H9 (cell line): Measurements from ENCODE around the gene CNN3. TPM values are rescaled to one million over a fixed set of nuclear protein-coding genes. Genes with fewer than 3 reads are reported as not detected.
A peak's percentile ranks its signal among the peaks of the same experiment; 100 is the strongest.

ENCODE experiments used
- DNase-seq: peaks from one replicate; pipeline ENCODE4 v3.0.0-alpha.2; 2017
- H2AFZ ChIP-seq: one replicate; pipeline ENCODE4 v1.6.1; 2013; ENCODE audit warnings: mild to moderate bottlenecking, low read length, control low read depth, moderate library complexity
- H2AK5ac ChIP-seq: 2 replicates; pipeline ENCODE4 v1.6.1; 2013; ENCODE audit warnings: low read length, control low read depth, mixed read lengths; ENCODE audit not compliant: insufficient read length
- H2BK120ac ChIP-seq: one replicate; pipeline ENCODE4 v1.6.1; 2013; ENCODE audit warnings: low read depth, mild to moderate bottlenecking, low read length, control low read depth, inconsistent platforms; ENCODE audit not compliant: poor library complexity, severe bottlenecking
- H2BK12ac ChIP-seq: 2 replicates; pipeline ENCODE4 v1.6.1; 2013; ENCODE audit warnings: low read length, control low read depth, mixed read lengths, low read depth; ENCODE audit not compliant: insufficient read length
- H2BK15ac ChIP-seq: 2 replicates; pipeline ENCODE4 v1.6.1; 2013; ENCODE audit warnings: low read depth, low read length, control low read depth
- H2BK20ac ChIP-seq: one replicate; pipeline ENCODE4 v1.6.1; 2013; ENCODE audit warnings: low read depth, mild to moderate bottlenecking, low read length, control low read depth, inconsistent platforms; ENCODE audit not compliant: poor library complexity, severe bottlenecking
- H2BK5ac ChIP-seq: 2 replicates; pipeline ENCODE4 v1.6.1; 2013; ENCODE audit warnings: low read length, control low read depth, mixed read lengths; ENCODE audit not compliant: insufficient read length
- H3K14ac ChIP-seq: 2 replicates; pipeline ENCODE4 v1.6.1; 2013; ENCODE audit warnings: low read length, control low read depth; ENCODE audit not compliant: insufficient read depth
- H3K18ac ChIP-seq: 2 replicates; pipeline ENCODE4 v1.6.1; 2013; ENCODE audit warnings: low read depth, mild to moderate bottlenecking, mixed read lengths, low read length, control low read depth; ENCODE audit not compliant: insufficient read length
- H3K23ac ChIP-seq: 2 replicates; pipeline ENCODE4 v1.6.1; 2013; ENCODE audit warnings: low read length, control low read depth, mixed read lengths, low read depth; ENCODE audit not compliant: insufficient read length
- H3K23me2 ChIP-seq: 2 replicates; pipeline ENCODE4 v1.6.1; 2013; ENCODE audit warnings: low read depth, mild to moderate bottlenecking, mixed read lengths, low read length, control low read depth; ENCODE audit not compliant: insufficient read length, poor library complexity, severe bottlenecking
- H3K27ac ChIP-seq: 2 replicates; pipeline ENCODE4 v1.5.1; 2013; ENCODE audit warnings: low read length, control low read depth, mixed read lengths, low read depth; ENCODE audit not compliant: insufficient read length
- H3K27me3 ChIP-seq: 2 replicates; pipeline ENCODE4 v1.6.1; 2013; ENCODE audit warnings: low read length, control low read depth, inconsistent platforms; ENCODE audit not compliant: insufficient read depth
- H3K4ac ChIP-seq: 2 replicates; pipeline ENCODE4 v1.6.1; 2013; ENCODE audit warnings: low read depth, mild to moderate bottlenecking, control low read depth, inconsistent platforms, low read length, moderate library complexity
- H3K4me1 ChIP-seq: 2 replicates; pipeline ENCODE4 v1.6.1; 2013; ENCODE audit warnings: low read length, control low read depth, inconsistent platforms; ENCODE audit not compliant: insufficient read depth
- H3K4me2 ChIP-seq: 2 replicates; pipeline ENCODE4 v1.6.1; 2013; ENCODE audit warnings: low read length, control low read depth, mixed read lengths; ENCODE audit not compliant: insufficient read length, insufficient read depth
- H3K56ac ChIP-seq: 2 replicates; pipeline ENCODE4 v1.6.1; 2013; ENCODE audit warnings: low read depth, mild to moderate bottlenecking, mixed read lengths, low read length, control low read depth; ENCODE audit not compliant: insufficient read length
- H3K79me1 ChIP-seq: 2 replicates; pipeline ENCODE4 v1.6.1; 2013; ENCODE audit warnings: low read depth, mild to moderate bottlenecking, moderate library complexity, low read length, control low read depth, inconsistent platforms; ENCODE audit not compliant: insufficient read depth, poor library complexity, severe bottlenecking
- H3K79me2 ChIP-seq: 2 replicates; pipeline ENCODE4 v1.6.1; 2013; ENCODE audit warnings: low read length, control low read depth, inconsistent platforms; ENCODE audit not compliant: insufficient read depth
- H3K9ac ChIP-seq: 2 replicates; pipeline ENCODE4 v1.6.1; 2013; ENCODE audit warnings: low read length, control low read depth, mixed read lengths; ENCODE audit not compliant: insufficient read length; ENCODE audit errors: extremely low read depth
- H3K9me3 ChIP-seq: one replicate; pipeline ENCODE4 v1.6.1; 2013; ENCODE audit warnings: low read depth, low read length, inconsistent platforms; ENCODE audit not compliant: control insufficient read depth
- H3T11ph ChIP-seq: one replicate; pipeline ENCODE4 v1.6.1; 2013; ENCODE audit warnings: mild to moderate bottlenecking, low read length, control low read depth, inconsistent platforms
- H4K20me1 ChIP-seq: one replicate; pipeline ENCODE4 v1.6.1; 2013; ENCODE audit not compliant: control insufficient read depth, insufficient read length, insufficient read depth
- H4K5ac ChIP-seq: 2 replicates; pipeline ENCODE4 v1.6.1; 2013; ENCODE audit warnings: low read depth, mild to moderate bottlenecking, mixed read lengths, low read length, control low read depth; ENCODE audit not compliant: insufficient read length
- H4K8ac ChIP-seq: replicated peaks from 2 replicates; pipeline ENCODE4 v1.6.1; 2013; ENCODE audit warnings: low read length, control low read depth, mixed read lengths, low read depth; ENCODE audit not compliant: insufficient read length
- H4K91ac ChIP-seq: 2 replicates; pipeline ENCODE4 v1.6.1; 2013; ENCODE audit warnings: low read depth, mild to moderate bottlenecking, moderate library complexity, mixed read lengths, low read length, control low read depth; ENCODE audit not compliant: insufficient read length
- H3K27ac Mint-ChIP-seq, 3 experiments: 2 replicates in 2 of 3; 3 replicates in 1 of 3; pipeline ENCODE4 v1.8.0; 2020 to 2021; ENCODE audit warnings: mixed read lengths in 3 of 3, mild to moderate bottlenecking in 1 of 3, moderate library complexity in 1 of 3
- H3K27me3 Mint-ChIP-seq: 2 replicates; pipeline ENCODE4 v1.8.0; 2021; ENCODE audit warnings: low read depth, mild to moderate bottlenecking, moderate library complexity, mixed read lengths
- H3K36me3 Mint-ChIP-seq, 3 experiments: 2 replicates in 2 of 3; 3 replicates in 1 of 3; pipeline ENCODE4 v1.8.0; 2020 to 2021; ENCODE audit warnings: low read depth in 3 of 3, mixed read lengths in 3 of 3; ENCODE audit not compliant: insufficient read depth in 1 of 3
- H3K4me1 Mint-ChIP-seq, 2 experiments: 2 replicates each; pipeline ENCODE4 v1.8.0; 2020; ENCODE audit warnings: mixed read lengths in 2 of 2
- H3K4me3 Mint-ChIP-seq, 2 experiments: 2 replicates in 1 of 2; 3 replicates in 1 of 2; pipeline ENCODE4 v1.8.0; 2020 to 2021; ENCODE audit warnings: mild to moderate bottlenecking in 2 of 2, mixed read lengths in 2 of 2, moderate library complexity in 1 of 2
- H3K9me3 Mint-ChIP-seq, 2 experiments: 2 replicates in 1 of 2; 3 replicates in 1 of 2; pipeline ENCODE4 v1.8.0; 2020; ENCODE audit warnings: mild to moderate bottlenecking in 2 of 2, mixed read lengths in 2 of 2, moderate library complexity in 1 of 2
- CTCF ChIP-seq: fragments of 200-600 bp; sonication (generic); conservative IDR thresholded peaks from 3 replicates; pipeline ENCODE4 v1.8.0; 2021; ENCODE audit warnings: antibody characterized with exemption, mild to moderate bottlenecking
- WGBS: extraction: QIAGEN DNeasy Blood & Tissue Kit; methylation state at CpG from one replicate; pipeline ENCODE4 v1.1.7; 2013; ENCODE audit warnings: missing lambda C conversion rate, low lambda C conversion rate, mixed read lengths; ENCODE audit not compliant: insufficient read length; ENCODE audit errors: extremely low coverage; 5-methylcytosine and 5-hydroxymethylcytosine counted together
- total RNA-seq: library from RNA; stranded (reverse); gene quantifications from 2 replicates; pipeline ENCODE4 v1.2.1, GENCODE V29; 2021

Gene CNN3
- total RNA-seq, 1 experiment from 2014 or later = 279 TPM

- no peak overlapping the region for H3K4ac ChIP-seq
- Mint-ChIP-seq H3K27ac (0 out of 7 replicates have a peak overlapping the region, but pooled peaks of 1 of the 3 experiments have one; percentile 61), H3K4me3 (no peak overlapping the region; a peak in 1 of 5 replicates), H3K36me3 (peaks cover 20 to 38% (median 28%) of the 10 kb centered on the region in 3 experiments), H3K27me3 (no peaks in the 10 kb centered on the region), H3K9me3 (no peaks in the 10 kb centered on the region), H3K4me1 (peaks cover 63 to 66% of the 10 kb centered on the region in 2 experiments)
- no peak for TF ChIP-seq CTCF
- H3K18ac ChIP-seq = no peak overlapping the region
- H3K79me1 ChIP-seq = peaks cover 21% of the 10 kb centered on the region
- H2AFZ ChIP-seq = no peak overlapping the region
- H3K9ac ChIP-seq = no peak overlapping the region
- H3K79me2 ChIP-seq = peaks cover 63% of the 10 kb centered on the region
- DNase-seq = peak; percentile 49
- peak overlapping the region; percentile 26 for H3K4me2 ChIP-seq
- H2BK12ac ChIP-seq = no peak overlapping the region
- H2BK20ac ChIP-seq = no peak overlapping the region
- no peak overlapping the region for H3K14ac ChIP-seq
- no peak overlapping the region for H2BK5ac ChIP-seq
- WGBS = no CpG with 5 or more reads among the region's 6 CpGs
- no peaks in the 10 kb centered on the region for H3K27me3 ChIP-seq
- no peak overlapping the region for H4K5ac ChIP-seq
- H3K27ac ChIP-seq = peak overlapping the region; percentile 27
- no peak overlapping the region for H3T11ph ChIP-seq
- H4K91ac ChIP-seq = no peak overlapping the region
- no peak overlapping the region for H2AK5ac ChIP-seq
- no peak overlapping the region for H2BK120ac ChIP-seq
- no peak overlapping the region for H3K23ac ChIP-seq
- H2BK15ac ChIP-seq = no peak overlapping the region
- H3K9me3 ChIP-seq = no peaks in the 10 kb centered on the region
- no peaks in the 10 kb centered on the region for H3K23me2 ChIP-seq
- no peak overlapping the region for H3K56ac ChIP-seq
- no peak overlapping the region for H4K8ac ChIP-seq
- H3K4me1 ChIP-seq = peaks cover 16% of the 10 kb centered on the region
- H4K20me1 ChIP-seq = no peaks in the 10 kb centered on the region
These were observed 17.4 kb downstream of the CNN3 start for GRCh38 chr1:94909486-94909885.
